ENCODE data around the gene ST3GAL4. TPM values are rescaled to one million over a fixed set of nuclear protein-coding genes. Genes with fewer than 3 reads are reported as not detected.
A peak's percentile ranks its signal among the peaks of the same experiment; 100 is the strongest.
"Not testable (repeated sequence)": the region's sequence is repeated elsewhere in the genome, so short reads cannot be mapped to it uniquely, and the experiment has no call there.

Gene ST3GAL4
- total RNA-seq, 1 experiment from 2014 or later, result 17.3 TPM

DNA sequence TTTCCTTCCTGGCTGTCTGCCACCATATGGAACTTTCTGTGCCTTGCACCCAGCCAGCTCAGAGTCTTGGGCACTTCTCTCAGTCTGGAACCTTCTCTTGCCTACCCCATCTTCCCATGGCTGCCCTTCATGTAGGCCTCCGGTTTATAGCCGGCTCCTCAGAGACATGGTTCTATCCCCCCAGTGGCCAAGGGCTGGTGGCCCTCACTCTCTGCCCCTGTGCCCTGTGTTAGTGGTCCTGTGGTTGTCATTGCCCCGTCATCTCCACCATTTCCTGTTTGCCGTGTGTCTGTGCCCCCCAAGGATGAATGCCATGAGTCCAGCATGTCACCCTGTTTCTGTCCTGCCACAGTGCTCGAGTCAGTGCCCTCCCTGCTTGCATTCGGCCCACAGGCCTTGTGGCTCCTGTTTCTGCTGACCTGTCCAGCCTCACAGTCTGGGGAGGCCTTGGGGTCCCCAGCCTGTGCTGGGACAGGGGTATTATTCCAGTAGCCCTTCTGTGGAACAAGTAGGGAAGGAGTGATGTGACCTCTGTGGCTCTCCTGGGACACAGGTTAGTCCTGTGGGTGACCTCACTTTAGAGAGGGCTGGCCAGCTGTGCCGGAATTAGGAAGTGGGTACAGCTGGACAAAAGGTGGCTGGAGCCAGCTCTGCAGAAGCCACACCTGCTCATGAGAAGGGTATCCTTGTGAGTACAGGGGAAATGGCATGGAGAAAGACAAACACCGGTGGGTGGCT, 30.7 kb downstream of the ST3GAL4 start (continued):
- TF ChIP-seq, protein P1, sequence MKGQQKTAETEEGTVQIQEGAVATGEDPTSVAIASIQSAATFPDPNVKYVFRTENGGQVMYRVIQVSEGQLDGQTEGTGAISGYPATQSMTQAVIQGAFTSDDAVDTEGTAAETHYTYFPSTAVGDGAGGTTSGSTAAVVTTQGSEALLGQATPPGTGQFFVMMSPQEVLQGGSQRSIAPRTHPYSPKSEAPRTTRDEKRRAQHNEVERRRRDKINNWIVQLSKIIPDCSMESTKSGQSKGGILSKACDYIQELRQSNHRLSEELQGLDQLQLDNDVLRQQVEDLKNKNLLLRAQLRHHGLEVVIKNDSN (CRISPR knock-in tag; IDR thresholded peaks at IDR 0.05), result no peak
- TF ChIP-seq, protein P2, sequence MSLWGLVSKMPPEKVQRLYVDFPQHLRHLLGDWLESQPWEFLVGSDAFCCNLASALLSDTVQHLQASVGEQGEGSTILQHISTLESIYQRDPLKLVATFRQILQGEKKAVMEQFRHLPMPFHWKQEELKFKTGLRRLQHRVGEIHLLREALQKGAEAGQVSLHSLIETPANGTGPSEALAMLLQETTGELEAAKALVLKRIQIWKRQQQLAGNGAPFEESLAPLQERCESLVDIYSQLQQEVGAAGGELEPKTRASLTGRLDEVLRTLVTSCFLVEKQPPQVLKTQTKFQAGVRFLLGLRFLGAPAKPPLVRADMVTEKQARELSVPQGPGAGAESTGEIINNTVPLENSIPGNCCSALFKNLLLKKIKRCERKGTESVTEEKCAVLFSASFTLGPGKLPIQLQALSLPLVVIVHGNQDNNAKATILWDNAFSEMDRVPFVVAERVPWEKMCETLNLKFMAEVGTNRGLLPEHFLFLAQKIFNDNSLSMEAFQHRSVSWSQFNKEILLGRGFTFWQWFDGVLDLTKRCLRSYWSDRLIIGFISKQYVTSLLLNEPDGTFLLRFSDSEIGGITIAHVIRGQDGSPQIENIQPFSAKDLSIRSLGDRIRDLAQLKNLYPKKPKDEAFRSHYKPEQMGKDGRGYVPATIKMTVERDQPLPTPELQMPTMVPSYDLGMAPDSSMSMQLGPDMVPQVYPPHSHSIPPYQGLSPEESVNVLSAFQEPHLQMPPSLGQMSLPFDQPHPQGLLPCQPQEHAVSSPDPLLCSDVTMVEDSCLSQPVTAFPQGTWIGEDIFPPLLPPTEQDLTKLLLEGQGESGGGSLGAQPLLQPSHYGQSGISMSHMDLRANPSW (CRISPR knock-in tag; conservative IDR thresholded peaks at IDR 0.05; ENCODE audit: low read depth), result no peak
- TF ChIP-seq RELA (CRISPR knock-in tag; IDR thresholded peaks at IDR 0.05; ENCODE audit: borderline replicate concordance), result no peak
- TF ChIP-seq HMGA2 (CRISPR knock-in tag; IDR thresholded peaks at IDR 0.05), result no peak
- TF ChIP-seq ZNF423 (CRISPR knock-in tag; IDR thresholded peaks at IDR 0.05), result no peak
- no peak for TF ChIP-seq ZNF121 (CRISPR knock-in tag; IDR thresholded peaks at IDR 0.05)
- TF ChIP-seq, protein P3, sequence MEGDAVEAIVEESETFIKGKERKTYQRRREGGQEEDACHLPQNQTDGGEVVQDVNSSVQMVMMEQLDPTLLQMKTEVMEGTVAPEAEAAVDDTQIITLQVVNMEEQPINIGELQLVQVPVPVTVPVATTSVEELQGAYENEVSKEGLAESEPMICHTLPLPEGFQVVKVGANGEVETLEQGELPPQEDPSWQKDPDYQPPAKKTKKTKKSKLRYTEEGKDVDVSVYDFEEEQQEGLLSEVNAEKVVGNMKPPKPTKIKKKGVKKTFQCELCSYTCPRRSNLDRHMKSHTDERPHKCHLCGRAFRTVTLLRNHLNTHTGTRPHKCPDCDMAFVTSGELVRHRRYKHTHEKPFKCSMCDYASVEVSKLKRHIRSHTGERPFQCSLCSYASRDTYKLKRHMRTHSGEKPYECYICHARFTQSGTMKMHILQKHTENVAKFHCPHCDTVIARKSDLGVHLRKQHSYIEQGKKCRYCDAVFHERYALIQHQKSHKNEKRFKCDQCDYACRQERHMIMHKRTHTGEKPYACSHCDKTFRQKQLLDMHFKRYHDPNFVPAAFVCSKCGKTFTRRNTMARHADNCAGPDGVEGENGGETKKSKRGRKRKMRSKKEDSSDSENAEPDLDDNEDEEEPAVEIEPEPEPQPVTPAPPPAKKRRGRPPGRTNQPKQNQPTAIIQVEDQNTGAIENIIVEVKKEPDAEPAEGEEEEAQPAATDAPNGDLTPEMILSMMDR (IDR thresholded peaks at IDR 0.05), result no peak

DNA sequence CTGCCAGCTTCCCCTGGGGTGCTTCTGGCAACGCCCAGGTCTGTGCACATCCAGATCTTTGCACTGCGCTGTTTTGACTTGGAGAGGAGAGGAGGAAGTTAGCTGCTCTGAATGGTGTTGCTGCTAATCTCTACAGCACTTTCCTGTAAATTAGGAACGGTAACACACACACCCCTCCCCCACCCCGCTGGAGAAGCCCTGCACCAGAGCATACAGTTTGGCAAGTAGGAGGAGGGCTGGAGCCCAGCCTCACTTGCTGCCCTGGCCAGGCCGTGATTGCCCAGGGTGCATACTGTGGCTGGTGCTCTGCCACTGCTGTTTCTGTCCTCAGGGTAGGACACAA, 31.2 kb downstream of the ST3GAL4 start:
- peak overlapping the region; percentile 80; the same call in 1 of the 2 replicates for H3K27ac Mint-ChIP-seq
- peaks cover 20% of the 10 kb centered on the region for H3K4me1 Mint-ChIP-seq
- peak; percentile 26 for DNase-seq (ENCODE audit: low spot score)
- H3K27me3 Mint-ChIP-seq (ENCODE audit: low read depth); H3K4me3 Mint-ChIP-seq; POLR2A ChIA-PET; H3K36me3 Mint-ChIP-seq; H3K9me3 Mint-ChIP-seq: not testable (repeated sequence)
- CTCF ChIA-PET, result interaction anchor here (1.0 kb wide), 1 partner anchor 76 kb away, joined by 3 read pairs; no protein-coding TSS in a partner anchor
- ATAC-seq, result peak; percentile 61

DNA sequence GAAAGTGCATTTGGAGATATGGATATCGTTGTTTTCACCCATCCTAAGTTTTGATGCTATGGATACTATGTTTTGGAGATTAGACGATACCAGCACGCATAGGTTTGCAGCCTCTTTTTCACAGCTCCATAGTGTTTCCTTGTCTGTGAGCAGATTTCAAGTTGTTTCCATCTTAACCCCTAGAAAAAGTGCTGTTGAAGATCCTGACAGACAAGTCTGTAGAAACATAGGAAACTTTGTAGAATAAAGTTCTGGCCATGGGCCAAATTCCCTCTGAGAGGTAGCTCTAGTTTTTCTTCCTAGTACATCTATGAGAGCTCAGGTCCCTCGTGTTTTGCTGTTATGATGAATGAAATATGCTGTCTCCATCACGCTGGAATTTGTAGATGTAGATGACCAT, 32.4 kb downstream of the ST3GAL4 start:
- no peak for DNase-seq (ENCODE audit: low spot score)
- H3K9me3 Mint-ChIP-seq, result no peaks in the 10 kb centered on the region
- ChIA-PET CTCF (no interaction called here), POLR2A (no interaction called here)
- H3K27me3 Mint-ChIP-seq (ENCODE audit: low read depth), result no peaks in the 10 kb centered on the region
- no peak for ATAC-seq
- TF ChIP-seq, protein P4, sequence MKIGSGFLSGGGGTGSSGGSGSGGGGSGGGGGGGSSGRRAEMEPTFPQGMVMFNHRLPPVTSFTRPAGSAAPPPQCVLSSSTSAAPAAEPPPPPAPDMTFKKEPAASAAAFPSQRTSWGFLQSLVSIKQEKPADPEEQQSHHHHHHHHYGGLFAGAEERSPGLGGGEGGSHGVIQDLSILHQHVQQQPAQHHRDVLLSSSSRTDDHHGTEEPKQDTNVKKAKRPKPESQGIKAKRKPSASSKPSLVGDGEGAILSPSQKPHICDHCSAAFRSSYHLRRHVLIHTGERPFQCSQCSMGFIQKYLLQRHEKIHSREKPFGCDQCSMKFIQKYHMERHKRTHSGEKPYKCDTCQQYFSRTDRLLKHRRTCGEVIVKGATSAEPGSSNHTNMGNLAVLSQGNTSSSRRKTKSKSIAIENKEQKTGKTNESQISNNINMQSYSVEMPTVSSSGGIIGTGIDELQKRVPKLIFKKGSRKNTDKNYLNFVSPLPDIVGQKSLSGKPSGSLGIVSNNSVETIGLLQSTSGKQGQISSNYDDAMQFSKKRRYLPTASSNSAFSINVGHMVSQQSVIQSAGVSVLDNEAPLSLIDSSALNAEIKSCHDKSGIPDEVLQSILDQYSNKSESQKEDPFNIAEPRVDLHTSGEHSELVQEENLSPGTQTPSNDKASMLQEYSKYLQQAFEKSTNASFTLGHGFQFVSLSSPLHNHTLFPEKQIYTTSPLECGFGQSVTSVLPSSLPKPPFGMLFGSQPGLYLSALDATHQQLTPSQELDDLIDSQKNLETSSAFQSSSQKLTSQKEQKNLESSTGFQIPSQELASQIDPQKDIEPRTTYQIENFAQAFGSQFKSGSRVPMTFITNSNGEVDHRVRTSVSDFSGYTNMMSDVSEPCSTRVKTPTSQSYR (CRISPR knock-in tag; IDR thresholded peaks at IDR 0.05), result no peak
- no peak for TF ChIP-seq FOXP1 (CRISPR knock-in tag; IDR thresholded peaks at IDR 0.05; ENCODE audit: borderline replicate concordance)
- TF ChIP-seq, protein P5, sequence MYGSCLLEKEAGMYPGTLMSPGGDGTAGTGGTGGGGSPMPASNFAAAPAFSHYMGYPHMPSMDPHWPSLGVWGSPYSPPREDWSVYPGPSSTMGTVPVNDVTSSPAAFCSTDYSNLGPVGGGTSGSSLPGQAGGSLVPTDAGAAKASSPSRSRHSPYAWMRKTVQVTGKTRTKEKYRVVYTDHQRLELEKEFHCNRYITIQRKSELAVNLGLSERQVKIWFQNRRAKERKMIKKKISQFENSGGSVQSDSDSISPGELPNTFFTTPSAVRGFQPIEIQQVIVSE (CRISPR knock-in tag; IDR thresholded peaks at IDR 0.05; ENCODE audit: borderline replicate concordance), result no peak
- TF ChIP-seq, protein P6, sequence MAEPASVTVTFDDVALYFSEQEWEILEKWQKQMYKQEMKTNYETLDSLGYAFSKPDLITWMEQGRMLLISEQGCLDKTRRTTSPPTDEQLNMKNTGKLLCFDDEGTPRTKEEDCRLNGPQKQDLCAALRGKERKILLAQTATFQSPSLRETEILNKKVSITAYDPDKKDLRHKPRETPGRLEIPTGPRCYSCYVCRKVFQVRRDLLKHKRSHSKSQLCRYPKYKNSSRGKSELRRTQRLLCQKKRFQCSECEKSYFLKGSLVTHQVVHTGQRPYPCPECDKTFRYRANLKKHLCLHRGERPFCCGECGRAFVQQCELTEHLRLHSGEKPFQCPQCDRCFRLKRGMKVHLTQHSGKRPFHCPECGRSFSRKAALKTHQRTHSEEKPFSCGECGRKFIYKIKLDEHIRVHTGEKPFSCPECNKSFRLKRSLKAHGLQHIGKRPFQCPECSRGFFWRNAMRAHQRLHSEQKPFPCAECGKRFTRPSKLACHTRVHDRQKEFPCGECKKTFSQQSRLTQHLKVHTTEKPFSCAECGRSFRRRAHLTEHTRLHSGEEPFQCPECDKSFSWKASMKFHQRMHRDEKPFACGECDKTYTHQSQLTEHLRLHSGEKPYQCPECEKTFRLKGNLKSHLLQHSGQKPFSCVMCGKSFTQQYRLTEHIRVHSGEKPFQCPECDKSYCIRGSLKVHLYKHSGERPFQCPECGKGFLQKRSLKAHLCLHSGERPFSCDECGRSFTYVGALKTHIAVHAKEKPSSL (CRISPR knock-in tag; conservative IDR thresholded peaks at IDR 0.05), result no peak
- H3K4me3 Mint-ChIP-seq, result no peak overlapping the region
- H3K4me1 Mint-ChIP-seq, result peaks cover 23% of the 10 kb centered on the region
- H3K27ac Mint-ChIP-seq, result no peak overlapping the region
- H3K36me3 Mint-ChIP-seq, result no peaks in the 10 kb centered on the region
